ENCODE data around the gene UGT2B11. TPM values are rescaled to one million over a fixed set of nuclear protein-coding genes. Genes with fewer than 3 reads are reported as not detected.

Gene UGT2B11
- total RNA-seq, 1 donor from 2014 or later: not detected

- TF ChIP-seq CTCF (IDR thresholded peaks at IDR 0.05; ENCODE audit: partially characterized antibody, unreplicated experiment): no peak
- Mint-ChIP-seq H3K9me3 (ENCODE audit: unreplicated experiment) (no peaks in the 10 kb centered on the region), H3K4me1 (ENCODE audit: low read depth, unreplicated experiment) (no peaks in the 10 kb centered on the region), H3K27ac (ENCODE audit: unreplicated experiment) (no peak overlapping the region), H3K4me3 (ENCODE audit: unreplicated experiment) (no peak overlapping the region), H3K36me3 (ENCODE audit: unreplicated experiment) (no peaks in the 10 kb centered on the region), H3K27me3 (ENCODE audit: unreplicated experiment) (no peaks in the 10 kb centered on the region)
- DNase-seq: no peak
Measured at GRCh38 chr4:69154021-69154420, 60.5 kb downstream of the UGT2B11 start.

Other genes starting within 250 kb of the UGT2B11 start
- gene UGT2B7, start 118.3 kb downstream of the UGT2B11 start, total RNA-seq (ENCODE audit: unreplicated experiment): not detected
- not detected for gene UGT2B28, start 65.7 kb upstream of the UGT2B11 start, total RNA-seq (ENCODE audit: unreplicated experiment)